Measurements from ENCODE around the gene ROBO3.

The ROBO3 gene

DNA sequence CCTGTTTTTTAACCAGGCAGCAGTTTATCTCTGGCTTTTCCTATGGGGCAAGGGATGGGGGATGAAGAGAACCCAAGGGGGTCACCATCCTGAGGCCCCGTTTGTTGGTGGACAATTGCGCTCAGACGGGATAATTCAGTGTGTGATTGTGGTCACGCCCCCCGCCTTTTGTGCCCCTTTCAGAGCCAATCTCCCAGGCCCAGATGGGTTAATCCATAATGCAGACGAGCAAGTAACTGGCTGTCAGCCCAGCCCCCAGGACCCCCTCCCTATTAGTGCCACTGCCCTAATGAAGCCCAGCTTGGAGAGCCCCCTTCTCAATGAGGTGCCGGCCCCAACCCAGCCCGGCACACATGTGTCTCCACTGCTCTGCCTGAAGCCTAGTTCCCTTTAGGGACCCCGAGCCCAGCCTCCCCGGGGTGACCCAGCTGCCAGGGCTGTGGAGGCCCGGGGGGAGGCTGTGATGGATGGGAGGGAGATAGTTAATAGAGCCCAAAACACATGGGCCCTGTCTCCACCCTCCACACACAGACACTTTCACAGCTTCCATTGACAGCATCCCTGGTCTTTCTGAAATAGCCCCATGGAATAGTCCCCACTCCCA, 19.1 kb upstream of the ROBO3 start:
- H3K4me2 ChIP-seq (ENCODE audit: low read length) = no peak overlapping the region
- H3K36me3 ChIP-seq (ENCODE audit: insufficient read depth, low read length) = no peaks in the 10 kb centered on the region
- H3K27ac ChIP-seq (ENCODE audit: low read depth, low read length, poor library complexity, severe bottlenecking) = no peak overlapping the region
- 0 out of 2 replicates have a peak, but pooled peaks cover 4% of the 10 kb centered on the region for H3K27me3 ChIP-seq (ENCODE audit: insufficient read depth, low read length)
- no peak for TF ChIP-seq EZH2 (IDR thresholded peaks at IDR 0.05; ENCODE audit: borderline replicate concordance, low read length)
- TF ChIP-seq, protein P1, sequence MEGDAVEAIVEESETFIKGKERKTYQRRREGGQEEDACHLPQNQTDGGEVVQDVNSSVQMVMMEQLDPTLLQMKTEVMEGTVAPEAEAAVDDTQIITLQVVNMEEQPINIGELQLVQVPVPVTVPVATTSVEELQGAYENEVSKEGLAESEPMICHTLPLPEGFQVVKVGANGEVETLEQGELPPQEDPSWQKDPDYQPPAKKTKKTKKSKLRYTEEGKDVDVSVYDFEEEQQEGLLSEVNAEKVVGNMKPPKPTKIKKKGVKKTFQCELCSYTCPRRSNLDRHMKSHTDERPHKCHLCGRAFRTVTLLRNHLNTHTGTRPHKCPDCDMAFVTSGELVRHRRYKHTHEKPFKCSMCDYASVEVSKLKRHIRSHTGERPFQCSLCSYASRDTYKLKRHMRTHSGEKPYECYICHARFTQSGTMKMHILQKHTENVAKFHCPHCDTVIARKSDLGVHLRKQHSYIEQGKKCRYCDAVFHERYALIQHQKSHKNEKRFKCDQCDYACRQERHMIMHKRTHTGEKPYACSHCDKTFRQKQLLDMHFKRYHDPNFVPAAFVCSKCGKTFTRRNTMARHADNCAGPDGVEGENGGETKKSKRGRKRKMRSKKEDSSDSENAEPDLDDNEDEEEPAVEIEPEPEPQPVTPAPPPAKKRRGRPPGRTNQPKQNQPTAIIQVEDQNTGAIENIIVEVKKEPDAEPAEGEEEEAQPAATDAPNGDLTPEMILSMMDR (IDR thresholded peaks at IDR 0.05; ENCODE audit: low read length) = no peak
- no peaks in the 10 kb centered on the region for H3K9me2 ChIP-seq (ENCODE audit: low read depth, low read length)
- no peaks in the 10 kb centered on the region for H3K79me2 ChIP-seq (ENCODE audit: insufficient read depth, low read length)
- H3K9me3 ChIP-seq (ENCODE audit: low read length) = no peaks in the 10 kb centered on the region
- no peaks in the 10 kb centered on the region for H3K4me1 ChIP-seq (ENCODE audit: insufficient read depth, low read length, severe bottlenecking)
- no peak overlapping the region for H3K9ac ChIP-seq (ENCODE audit: low read length)
- no peaks in the 10 kb centered on the region for H4K20me1 ChIP-seq (ENCODE audit: insufficient read depth, low read length)
- no peaks in the 10 kb centered on the region for H3F3A ChIP-seq (ENCODE audit: insufficient read depth, low read length)
- H2AFZ ChIP-seq (ENCODE audit: low read length) = no peak overlapping the region
- no peak overlapping the region for H3K4me3 ChIP-seq (ENCODE audit: low read depth, low read length, poor library complexity, severe bottlenecking)

DNA sequence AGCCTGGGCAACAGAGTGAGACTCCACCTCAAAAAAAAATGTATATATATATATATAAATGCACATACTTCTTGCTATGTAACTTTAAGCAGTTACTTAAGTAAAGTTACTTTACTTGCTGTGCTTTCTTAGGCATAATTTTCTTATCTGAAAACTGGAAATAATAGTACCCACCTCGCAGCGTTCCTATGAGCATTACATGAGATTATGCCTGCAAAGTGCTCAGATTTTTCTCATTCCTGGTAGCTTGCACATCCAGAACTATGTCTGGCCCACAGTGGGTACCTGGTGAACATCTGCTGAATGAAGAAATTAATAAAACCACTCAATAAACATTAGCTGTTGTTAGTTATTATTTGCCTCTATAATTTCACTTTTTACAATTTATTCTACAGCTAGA, 6.1 kb upstream of the ROBO3 start:
- Histone ChIP-seq H3K27me3 (ENCODE audit: insufficient read depth, low read length) (no peaks in the 10 kb centered on the region), H3K79me2 (ENCODE audit: insufficient read depth, low read length) (no peaks in the 10 kb centered on the region), H3K36me3 (ENCODE audit: insufficient read depth, low read length) (no peaks in the 10 kb centered on the region), H3K4me1 (ENCODE audit: insufficient read depth, low read length, severe bottlenecking) (no peaks in the 10 kb centered on the region), H3K4me3 (ENCODE audit: low read depth, low read length, poor library complexity, severe bottlenecking) (no peak overlapping the region), H2AFZ (ENCODE audit: low read length) (no peak overlapping the region), H3K9me3 (ENCODE audit: low read length) (no peaks in the 10 kb centered on the region), H4K20me1 (ENCODE audit: insufficient read depth, low read length) (no peaks in the 10 kb centered on the region), H3K9ac (ENCODE audit: low read length) (no peak overlapping the region), H3K4me2 (ENCODE audit: low read length) (no peak overlapping the region), H3F3A (ENCODE audit: insufficient read depth, low read length) (no peaks in the 10 kb centered on the region), H3K9me2 (ENCODE audit: low read depth, low read length) (no peaks in the 10 kb centered on the region), H3K27ac (ENCODE audit: low read depth, low read length, poor library complexity, severe bottlenecking) (no peak overlapping the region)
- TF ChIP-seq, protein P1 (IDR thresholded peaks at IDR 0.05; ENCODE audit: low read length) = no peak
- TF ChIP-seq EZH2 (IDR thresholded peaks at IDR 0.05; ENCODE audit: borderline replicate concordance, low read length) = no peak

DNA sequence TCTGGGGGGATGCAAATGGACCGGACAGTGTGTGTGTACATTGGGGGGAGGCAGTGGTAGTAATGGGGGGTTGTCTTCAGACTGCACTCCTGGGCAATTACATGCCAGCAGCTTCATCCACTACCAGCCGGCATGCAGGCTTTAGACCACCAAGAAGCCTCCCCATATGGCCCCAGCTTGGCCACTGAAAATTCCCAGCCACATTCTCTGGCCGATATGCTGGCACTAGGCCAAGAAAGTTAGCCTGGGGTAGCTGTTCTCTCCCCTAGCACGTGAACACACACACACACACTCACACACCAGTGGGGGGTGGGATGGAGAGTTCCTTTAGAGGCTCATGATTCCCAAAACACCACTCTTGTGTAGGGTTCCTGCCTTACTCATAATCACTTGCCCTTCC, 3.6 kb upstream of the ROBO3 start:
- H3K27me3 ChIP-seq (ENCODE audit: insufficient read depth, low read length) = no peaks in the 10 kb centered on the region
- no peaks in the 10 kb centered on the region for H3K79me2 ChIP-seq (ENCODE audit: insufficient read depth, low read length)
- H3K4me1 ChIP-seq (ENCODE audit: insufficient read depth, low read length, severe bottlenecking) = no peaks in the 10 kb centered on the region
- H3K4me2 ChIP-seq (ENCODE audit: low read length) = no peak overlapping the region
- no peaks in the 10 kb centered on the region for H3K9me2 ChIP-seq (ENCODE audit: low read depth, low read length)
- H3K36me3 ChIP-seq (ENCODE audit: insufficient read depth, low read length) = no peaks in the 10 kb centered on the region
- H3K4me3 ChIP-seq (ENCODE audit: low read depth, low read length, poor library complexity, severe bottlenecking) = no peak overlapping the region
- H3K9me3 ChIP-seq (ENCODE audit: low read length) = no peaks in the 10 kb centered on the region
- H3K9ac ChIP-seq (ENCODE audit: low read length) = no peak overlapping the region
- H2AFZ ChIP-seq (ENCODE audit: low read length) = no peak overlapping the region
- H4K20me1 ChIP-seq (ENCODE audit: insufficient read depth, low read length) = no peaks in the 10 kb centered on the region
- H3F3A ChIP-seq (ENCODE audit: insufficient read depth, low read length) = no peaks in the 10 kb centered on the region
- no peak overlapping the region for H3K27ac ChIP-seq (ENCODE audit: low read depth, low read length, poor library complexity, severe bottlenecking)
- TF ChIP-seq, protein P1 (IDR thresholded peaks at IDR 0.05; ENCODE audit: low read length) = no peak
- no peak for TF ChIP-seq EZH2 (IDR thresholded peaks at IDR 0.05; ENCODE audit: borderline replicate concordance, low read length)

Data from OCI-LY1 (cell line).